Sigmoid colon (tissue), 7 donors: ENCODE measurements around the gene RIPK3. TPM values are rescaled to one million over a fixed set of nuclear protein-coding genes. Genes with fewer than 3 reads are reported as not detected.

Source experiments
- DNase-seq: peaks from one replicate; pipeline ENCODE4 v3.0.0-alpha.2; 2019
- H3K27ac ChIP-seq, 4 donors: fragments of 200-600 bp; sonication (generic); one replicate each; pipeline ENCODE4 v1.5.1; 2016 to 2019; ENCODE audit warnings: mild to moderate bottlenecking in 1 of 4
- H3K27me3 ChIP-seq, 3 donors: fragments of 200-600 bp; sonication (generic); one replicate each; pipeline ENCODE4 v1.5.1; 2019; ENCODE audit warnings: mild to moderate bottlenecking in 1 of 3
- H3K36me3 ChIP-seq, 4 donors: fragments of 200-600 bp; sonication (generic); one replicate each; pipeline ENCODE4 v1.5.1; 2016 to 2019
- H3K4me1 ChIP-seq, 4 donors: fragments of 200-600 bp; sonication (generic); one replicate each; pipeline ENCODE4 v1.5.1; 2017 to 2019
- H3K4me3 ChIP-seq, 4 donors: fragments of 200-600 bp; sonication (generic); one replicate each; pipeline ENCODE4 v1.5.1; 2017 to 2019; ENCODE audit warnings: mild to moderate bottlenecking in 2 of 4, moderate library complexity in 1 of 4
- H3K9me3 ChIP-seq, 4 donors: fragments of 200-600 bp in 3 of 4; sonication (generic) in 3 of 4; one replicate each; pipeline versions ENCODE4 v1.5.1 to v1.6.1; 2013 to 2019
- CTCF ChIP-seq, 4 experiments: fragments of 450-650 bp in 3 of 4; fragments of 200-600 bp in 1 of 4; IDR thresholded peaks; one replicate each; pipeline ENCODE4 v1.5.1; 2016 to 2019; ENCODE audit warnings: antibody characterized with exemption in 4 of 4, mild to moderate bottlenecking in 3 of 4, moderate library complexity in 2 of 4
- EP300 ChIP-seq, 4 donors: sonication (generic); formaldehyde crosslinking; IDR thresholded peaks; one replicate each; pipeline ENCODE4 v1.6.1; 2017; ENCODE audit warnings: antibody characterized with exemption in 4 of 4
- POLR2A ChIP-seq, 2 donors: fragments of 450-650 bp; IDR thresholded peaks; one replicate each; pipeline ENCODE4 v1.6.1; 2016; ENCODE audit warnings: antibody characterized with exemption in 2 of 2, mild to moderate bottlenecking in 2 of 2, moderate library complexity in 2 of 2
- POLR2AphosphoS5 ChIP-seq, 4 donors: sonication (generic); formaldehyde crosslinking; IDR thresholded peaks; one replicate each; pipeline ENCODE4 v1.6.1; 2017; ENCODE audit warnings: antibody characterized with exemption in 4 of 4
- WGBS, 2 donors: extraction: QIAGEN DNeasy Blood & Tissue Kit; methylation state at CpG; one replicate each; pipeline ENCODE4 v1.1.7; 2013; 5-methylcytosine and 5-hydroxymethylcytosine counted together
- intact Hi-C: fragments of 100-400 bp; cut with DNase I; formaldehyde crosslinking; loops from one replicate; pipeline ENCODE4 v1.15.1; 2023
- polyA plus RNA-seq, 3 donors: library from polyadenylated mRNA; stranded (reverse); fragments of 200-250 nt; gene quantifications; one replicate each; pipeline ENCODE4 v1.2.3, GENCODE V29; 2013
- total RNA-seq, 4 donors: library from RNA; depleted of rRNA; stranded (reverse); fragments of >200 nt; gene quantifications; one replicate each; pipeline ENCODE4 v1.1.0, GENCODE V29; 2016
- donor health status: healthy with polysubstance abuse.
- donor health status: Bipolar disorder and iron deficiency.
- donor health status: healthy.

Gene RIPK3
- total and polyA plus RNA-seq, 7 donors = 2.6 to 66.4 (median 12.5) TPM

- Histone ChIP-seq H3K4me1 (peaks cover 0 to 7% (median 3%) of the 10 kb centered on the region in 4 donors), H3K4me3 (no peak overlapping the region), H3K27me3 (no peaks in the 10 kb centered on the region), H3K27ac (no peak overlapping the region), H3K9me3 (no peaks in the 10 kb centered on the region), H3K36me3 (no peaks in the 10 kb centered on the region)
- intact Hi-C loops = no loop called here
- WGBS, 2 donors = 22 to 34% methylated on average over 4 of the region's 4 CpGs
- TF ChIP-seq POLR2A (IDR thresholded peaks at IDR 0.05) = no peak
- no peak for TF ChIP-seq EP300 (IDR thresholded peaks at IDR 0.05)
- TF ChIP-seq POLR2AphosphoS5 (IDR thresholded peaks at IDR 0.05) = no peak
- TF ChIP-seq CTCF (IDR thresholded peaks at IDR 0.05) = no peak
- DNase-seq = no peak
Measured at GRCh38 chr14:24351517-24351916, 11.7 kb upstream of the RIPK3 start.

DNA sequence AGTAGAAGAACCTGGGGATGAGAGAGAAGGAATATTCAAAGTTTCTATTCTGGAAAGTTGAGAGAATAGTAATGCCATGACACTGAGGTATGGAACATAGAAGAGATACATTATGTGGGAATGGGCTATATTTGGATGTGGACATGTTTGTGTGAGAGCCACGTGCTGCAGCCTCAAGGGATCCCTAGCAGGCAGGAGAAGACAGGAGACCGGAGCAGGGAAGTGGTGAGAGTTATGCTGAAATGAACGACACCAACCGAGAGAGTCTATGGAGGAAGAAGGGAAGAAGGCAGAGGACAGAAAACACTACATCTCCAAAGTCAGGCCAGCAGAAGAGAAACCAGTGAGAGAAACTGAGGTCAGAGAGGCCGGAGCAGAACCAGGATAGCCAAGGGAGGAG is 10.0 kb upstream of the RIPK3 start:
- TF ChIP-seq EP300 (IDR thresholded peaks at IDR 0.05) = no peak
- TF ChIP-seq POLR2A (IDR thresholded peaks at IDR 0.05) = no peak
- no peak for TF ChIP-seq POLR2AphosphoS5 (IDR thresholded peaks at IDR 0.05)
- Histone ChIP-seq H3K36me3 (no peaks in the 10 kb centered on the region), H3K4me1 (peaks cover 0 to 7% (median 3%) of the 10 kb centered on the region in 4 donors), H3K27me3 (peaks cover 0 to under 1% (median 0%) of the 10 kb centered on the region in 3 donors), H3K9me3 (no peaks in the 10 kb centered on the region), H3K4me3 (no peak overlapping the region), H3K27ac (no peak overlapping the region)
- DNase-seq = no peak
- WGBS, 2 donors = 87 to 88% methylated on average over 5 of the region's 5 CpGs
- intact Hi-C loops = no loop called here

DNA sequence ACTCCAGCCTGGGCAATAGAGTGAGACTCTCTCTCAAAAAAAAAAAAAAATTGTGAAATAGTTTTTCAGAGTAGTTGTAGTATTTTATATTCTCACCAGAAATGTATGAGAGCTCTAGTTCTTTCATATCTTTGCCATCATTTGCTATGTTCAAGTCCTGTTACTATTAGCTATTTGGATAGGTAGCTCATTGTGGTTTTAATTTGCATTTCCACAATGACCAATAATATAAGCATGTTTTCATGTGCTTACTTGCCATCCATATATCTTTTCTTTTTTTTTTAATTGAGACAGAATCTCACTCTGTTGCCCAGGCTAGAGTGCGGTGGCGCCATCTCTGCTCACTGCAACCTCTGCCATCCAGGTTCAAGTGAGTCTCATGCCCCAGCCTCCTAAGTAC is 8.4 kb upstream of the RIPK3 start:
- Histone ChIP-seq H3K36me3 (no peaks in the 10 kb centered on the region), H3K4me3 (no peak overlapping the region), H3K4me1 (peaks cover 0 to 7% (median 3%) of the 10 kb centered on the region in 4 donors), H3K27me3 (peaks cover 0 to 4% (median 0%) of the 10 kb centered on the region in 3 donors), H3K9me3 (no peaks in the 10 kb centered on the region), H3K27ac (no peak overlapping the region)
- 93 to 94% methylated on average over 2 of the region's 2 CpGs for WGBS, 2 donors
- TF ChIP-seq EP300 (IDR thresholded peaks at IDR 0.05) (no peak), CTCF (IDR thresholded peaks at IDR 0.05) (no peak), POLR2AphosphoS5 (IDR thresholded peaks at IDR 0.05) (no peak), POLR2A (IDR thresholded peaks at IDR 0.05) (no peak)
- intact Hi-C loops = no loop called here
- no peak for DNase-seq

- Histone ChIP-seq H3K9me3 (no peaks in the 10 kb centered on the region), H3K4me1 (peaks cover 0 to 5% (median 2%) of the 10 kb centered on the region in 4 donors), H3K27ac (no peak overlapping the region), H3K4me3 (no peak overlapping the region), H3K36me3 (no peaks in the 10 kb centered on the region), H3K27me3 (peaks cover 0 to 4% (median 0%) of the 10 kb centered on the region in 3 donors)
- no peak for DNase-seq
- TF ChIP-seq POLR2AphosphoS5 (IDR thresholded peaks at IDR 0.05) (no peak), POLR2A (IDR thresholded peaks at IDR 0.05) (no peak), EP300 (IDR thresholded peaks at IDR 0.05) (no peak), CTCF (IDR thresholded peaks at IDR 0.05) (no peak)
- 13 to 53% methylated on average over 1 of the region's 1 CpG for WGBS, 2 donors
- intact Hi-C loops = no loop called here
Measured at GRCh38 chr14:24347134-24347533, 7.3 kb upstream of the RIPK3 start.

DNA sequence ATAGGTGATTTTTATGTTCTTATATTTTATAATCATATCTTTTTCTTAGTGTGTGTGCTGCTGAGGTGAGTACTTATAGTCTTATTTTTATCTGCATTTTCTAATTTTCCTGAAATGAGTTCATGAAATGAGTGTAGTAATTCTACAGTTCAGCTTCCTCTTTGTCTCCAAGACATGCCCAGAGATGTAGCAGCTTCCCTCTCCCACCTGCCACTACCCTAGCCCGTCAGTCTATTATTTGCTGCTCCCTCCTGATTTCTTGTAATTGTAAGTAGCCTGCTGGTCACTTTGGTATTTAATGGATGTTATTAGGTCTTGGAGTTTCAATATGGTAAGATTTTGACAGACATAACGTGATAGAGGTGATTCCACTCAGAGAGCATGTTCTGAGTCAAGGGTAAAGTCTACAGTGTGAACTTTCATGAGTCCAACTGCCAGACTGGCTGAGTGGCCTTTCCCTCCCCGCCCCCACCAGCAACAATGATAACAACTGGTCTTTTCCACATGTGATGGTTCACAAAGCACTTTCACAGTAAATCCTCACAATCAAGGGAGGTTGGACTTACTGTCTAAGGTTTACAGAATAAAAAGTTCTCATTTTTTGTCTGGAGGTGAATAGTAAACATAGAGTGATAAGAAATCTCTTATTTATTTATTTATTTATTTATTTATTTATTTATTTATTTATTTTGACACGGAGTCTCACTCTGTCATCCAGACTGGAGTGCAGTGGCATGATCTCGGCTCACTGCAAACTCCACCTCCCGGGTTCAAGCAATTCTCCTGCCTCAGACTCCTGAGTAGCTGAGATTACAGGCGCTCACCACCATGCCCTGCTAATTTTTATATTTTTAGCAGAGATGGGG is 4.2 kb upstream of the RIPK3 start:
- TF ChIP-seq EP300 (IDR thresholded peaks at IDR 0.05) (no peak), CTCF (IDR thresholded peaks at IDR 0.05) (no peak), POLR2A (IDR thresholded peaks at IDR 0.05) (no peak)
- intact Hi-C loops = no loop called here

More for the DNA sequence above, 4.2 kb upstream of the RIPK3 start:
- WGBS, 2 donors = 59 to 75% methylated on average over 7 of the region's 7 CpGs
- H3K4me3 ChIP-seq = no peak overlapping the region
- H3K4me1 ChIP-seq = peaks cover 0 to under 1% (median 0%) of the 10 kb centered on the region in 4 donors
- no peak for DNase-seq
- no peaks in the 10 kb centered on the region for H3K36me3 ChIP-seq
- H3K27ac ChIP-seq = no peak overlapping the region
- no peaks in the 10 kb centered on the region for H3K9me3 ChIP-seq
- H3K27me3 ChIP-seq = peaks cover 0 to 14% (median 0%) of the 10 kb centered on the region in 3 donors
